GM06990 (cell line): ENCODE measurements around the gene SULT1C4.

Experiments used
- DNase-seq: peaks from one replicate; pipeline ENCODE4 v3.0.0-alpha.2; 2011; ENCODE audit not compliant: insufficient read length; ENCODE audit errors: extremely low read depth
- H3K27me3 ChIP-seq: replicated peaks from 2 replicates; pipeline ENCODE4 v1.6.0; 2011; ENCODE audit warnings: low read length; ENCODE audit not compliant: control insufficient read depth, insufficient read depth
- H3K36me3 ChIP-seq: 2 replicates; pipeline ENCODE4 v1.5.1; 2011; ENCODE audit warnings: low read length; ENCODE audit not compliant: control insufficient read depth, insufficient read depth
- H3K4me3 ChIP-seq: replicated peaks from 2 replicates; pipeline ENCODE4 v1.5.1; 2011; ENCODE audit warnings: low read depth, mild to moderate bottlenecking, control low read depth, low read length
- TF ChIP-seq, protein P1 (sequence below): IDR thresholded peaks from 2 replicates; pipeline ENCODE4 v1.5.1; 2011; ENCODE audit warnings: low read length, control low read depth, mild to moderate bottlenecking, inconsistent platforms; ENCODE audit not compliant: insufficient read depth, poor library complexity, severe bottlenecking

The SULT1C4 gene

DNA sequence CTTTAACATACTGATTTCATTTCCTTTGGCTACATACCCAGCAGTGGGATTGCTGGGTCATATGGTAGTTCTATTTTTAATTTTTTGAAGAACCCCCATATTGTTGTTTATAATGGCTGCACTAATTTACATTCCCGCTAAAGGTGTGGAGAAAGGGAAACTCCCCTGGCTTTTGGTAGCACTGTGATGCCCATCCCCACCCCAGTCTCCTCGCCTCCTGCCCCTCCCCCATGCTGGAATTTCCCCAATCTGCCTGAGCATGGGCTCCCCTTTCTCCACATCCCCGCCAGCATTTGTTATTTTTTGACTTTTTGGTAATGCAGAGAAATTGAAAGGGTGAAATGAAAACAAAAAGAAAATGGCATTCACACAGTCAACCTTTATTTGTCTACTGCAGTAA is 30.0 kb upstream of the SULT1C4 start:
- Histone ChIP-seq H3K27me3 (no peaks in the 10 kb centered on the region), H3K36me3 (no peaks in the 10 kb centered on the region), H3K4me3 (no peak overlapping the region)
- DNase-seq: no peak
- TF ChIP-seq, protein P1, sequence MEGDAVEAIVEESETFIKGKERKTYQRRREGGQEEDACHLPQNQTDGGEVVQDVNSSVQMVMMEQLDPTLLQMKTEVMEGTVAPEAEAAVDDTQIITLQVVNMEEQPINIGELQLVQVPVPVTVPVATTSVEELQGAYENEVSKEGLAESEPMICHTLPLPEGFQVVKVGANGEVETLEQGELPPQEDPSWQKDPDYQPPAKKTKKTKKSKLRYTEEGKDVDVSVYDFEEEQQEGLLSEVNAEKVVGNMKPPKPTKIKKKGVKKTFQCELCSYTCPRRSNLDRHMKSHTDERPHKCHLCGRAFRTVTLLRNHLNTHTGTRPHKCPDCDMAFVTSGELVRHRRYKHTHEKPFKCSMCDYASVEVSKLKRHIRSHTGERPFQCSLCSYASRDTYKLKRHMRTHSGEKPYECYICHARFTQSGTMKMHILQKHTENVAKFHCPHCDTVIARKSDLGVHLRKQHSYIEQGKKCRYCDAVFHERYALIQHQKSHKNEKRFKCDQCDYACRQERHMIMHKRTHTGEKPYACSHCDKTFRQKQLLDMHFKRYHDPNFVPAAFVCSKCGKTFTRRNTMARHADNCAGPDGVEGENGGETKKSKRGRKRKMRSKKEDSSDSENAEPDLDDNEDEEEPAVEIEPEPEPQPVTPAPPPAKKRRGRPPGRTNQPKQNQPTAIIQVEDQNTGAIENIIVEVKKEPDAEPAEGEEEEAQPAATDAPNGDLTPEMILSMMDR: no peak

DNA sequence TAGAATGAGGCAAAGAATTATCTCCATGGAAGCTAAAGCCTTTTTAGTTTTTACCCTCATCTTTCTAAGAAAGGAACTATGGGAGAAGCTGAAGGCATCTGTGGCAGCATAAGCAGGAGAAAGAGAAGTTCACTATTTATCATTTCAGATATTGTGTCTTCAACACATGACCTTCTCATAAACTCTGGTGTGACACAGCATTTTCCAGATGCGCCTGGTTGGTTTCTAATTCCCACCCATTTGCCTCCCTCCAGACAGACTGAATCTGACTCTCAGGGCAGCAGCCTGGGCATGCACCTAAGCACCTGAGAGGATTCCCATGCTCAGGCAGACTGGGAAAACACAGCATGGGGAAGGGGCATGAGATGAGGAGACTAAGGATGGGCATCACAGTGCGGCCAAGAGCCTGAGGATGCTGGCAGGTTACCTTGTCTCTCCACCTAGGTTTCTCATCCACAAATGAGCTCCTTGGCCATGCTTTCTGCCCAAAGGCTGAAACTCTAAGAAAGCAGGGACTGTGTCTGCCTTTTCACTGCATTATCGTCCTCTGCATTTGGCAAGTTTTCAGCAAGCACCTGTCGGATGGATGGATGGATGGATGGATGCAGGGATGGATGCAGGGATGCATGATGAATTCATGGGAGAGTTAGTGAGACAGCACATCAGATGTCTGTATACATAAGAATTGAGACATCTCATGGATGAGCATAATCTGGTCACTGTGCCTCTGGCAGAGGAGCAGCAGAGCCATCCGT is 28.8 kb upstream of the SULT1C4 start:
- TF ChIP-seq, protein P1: no peak
- no peak overlapping the region for H3K4me3 ChIP-seq
- no peaks in the 10 kb centered on the region for H3K27me3 ChIP-seq
- H3K36me3 ChIP-seq: no peaks in the 10 kb centered on the region
- no peak for DNase-seq

DNA sequence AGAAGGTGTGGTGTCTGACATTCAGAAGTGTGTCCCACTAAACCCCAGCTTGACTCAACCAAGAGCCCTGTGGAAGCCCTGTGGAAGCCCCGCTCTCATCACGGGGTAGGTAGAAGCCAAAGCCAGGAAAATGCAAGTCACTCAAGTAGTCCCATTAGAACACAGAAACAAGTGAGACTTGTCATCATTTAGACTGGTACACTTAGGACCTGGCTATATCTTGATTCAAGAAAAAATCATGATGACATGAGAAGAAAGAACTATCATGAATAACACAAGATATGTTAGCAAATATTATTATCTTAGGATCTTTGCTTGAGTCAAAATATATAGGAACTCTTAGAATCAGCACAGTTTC is 28.2 kb upstream of the SULT1C4 start:
- no peak for DNase-seq
- no peak overlapping the region for H3K4me3 ChIP-seq
- H3K36me3 ChIP-seq: no peaks in the 10 kb centered on the region
- TF ChIP-seq, protein P1: no peak
- H3K27me3 ChIP-seq: no peaks in the 10 kb centered on the region

DNA sequence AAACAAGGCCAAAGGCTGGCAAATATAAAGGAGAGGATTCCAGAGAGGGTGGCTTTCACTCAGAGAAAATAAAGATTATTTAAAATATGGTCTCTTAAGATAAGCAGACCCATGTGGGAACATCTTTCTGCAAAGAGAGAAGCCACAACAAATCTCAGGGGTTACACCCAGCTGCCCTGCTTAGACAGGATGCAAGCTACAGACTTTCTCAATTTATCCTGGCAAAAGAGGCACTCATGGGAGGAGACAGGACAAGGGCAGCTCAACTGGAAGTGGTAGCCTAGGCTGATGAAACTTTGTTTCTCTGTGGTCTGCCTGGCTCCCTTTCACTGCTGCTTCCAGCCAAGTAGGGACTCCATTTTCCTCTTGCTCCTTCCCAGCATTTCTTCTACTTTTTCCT is 25.9 kb upstream of the SULT1C4 start:
- no peaks in the 10 kb centered on the region for H3K36me3 ChIP-seq
- no peak overlapping the region for H3K4me3 ChIP-seq
- DNase-seq: no peak
- no peaks in the 10 kb centered on the region for H3K27me3 ChIP-seq
- TF ChIP-seq, protein P1: no peak

DNA sequence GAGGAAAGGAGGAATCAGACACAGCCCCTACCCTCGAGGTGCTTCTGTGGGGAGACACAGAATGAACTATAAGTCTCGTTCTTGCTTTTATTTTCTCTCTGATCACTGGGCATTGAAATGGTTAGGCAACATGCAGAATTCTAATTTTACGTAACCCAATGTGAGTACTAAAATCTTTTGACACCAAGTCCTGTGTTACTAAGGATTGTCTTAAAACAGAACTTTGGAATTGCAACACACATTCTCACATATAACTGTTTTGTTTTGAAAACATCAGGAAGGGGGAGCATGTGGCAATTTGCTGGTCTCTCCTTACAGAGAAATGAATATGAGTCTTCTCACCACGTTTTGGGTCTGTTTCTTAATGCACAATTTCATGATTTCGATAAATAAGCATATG is 23.6 kb upstream of the SULT1C4 start:
- no peak for DNase-seq
- TF ChIP-seq, protein P1: no peak
- Histone ChIP-seq H3K27me3 (no peaks in the 10 kb centered on the region), H3K4me3 (no peak overlapping the region), H3K36me3 (no peaks in the 10 kb centered on the region)
